ENCODE measurements around the gene CTNNAL1.

CTNNAL1 gene

DNA sequence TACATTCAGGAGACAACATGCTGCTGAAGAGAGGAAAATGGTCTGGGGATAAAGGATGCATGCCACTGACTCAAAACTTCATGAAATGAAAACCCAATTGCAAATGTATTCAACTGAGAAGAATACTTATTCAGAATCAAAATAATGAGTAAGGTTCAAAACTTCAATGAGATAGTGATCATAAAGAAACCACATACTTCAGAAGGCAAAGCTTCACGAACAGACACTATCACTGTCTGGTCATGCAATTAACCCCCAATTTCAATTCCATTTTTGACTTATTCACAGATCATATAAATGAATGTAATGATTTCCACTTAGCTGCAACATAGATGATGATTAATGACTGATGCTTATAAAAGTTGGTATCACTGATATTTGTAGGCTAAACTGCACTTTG is 33.0 kb upstream of the CTNNAL1 start:
- no peak for DNase-seq (ENCODE audit: insufficient read length, low spot score)
- FAIRE-seq: no peak
- TF ChIP-seq PAX5 (IDR thresholded peaks at IDR 0.05; ENCODE audit: insufficient read depth, low read length, severe bottlenecking) (no peak), POLR2A (IDR thresholded peaks at IDR 0.05; ENCODE audit: low read depth, low read length) (no peak), POU2F2 (IDR thresholded peaks at IDR 0.05; ENCODE audit: low read depth, low read length) (no peak), SPI1 (IDR thresholded peaks at IDR 0.05; ENCODE audit: low read depth, low read length) (no peak), TAF1 (IDR thresholded peaks at IDR 0.05; ENCODE audit: low read depth, low read length) (no peak), POLR2AphosphoS5 (IDR thresholded peaks at IDR 0.05; ENCODE audit: low read depth, low read length) (no peak)

GRCh38 chr9:109043578-109043977 is 30.3 kb upstream of the CTNNAL1 start:
- DNase-seq (ENCODE audit: insufficient read length, low spot score): no peak
- FAIRE-seq: no peak
- TF ChIP-seq POU2F2 (IDR thresholded peaks at IDR 0.05; ENCODE audit: low read depth, low read length): no peak
- TF ChIP-seq TAF1 (IDR thresholded peaks at IDR 0.05; ENCODE audit: low read depth, low read length): no peak
- TF ChIP-seq PAX5 (IDR thresholded peaks at IDR 0.05; ENCODE audit: insufficient read depth, low read length, severe bottlenecking): no peak
- no peak for TF ChIP-seq POLR2AphosphoS5 (IDR thresholded peaks at IDR 0.05; ENCODE audit: low read depth, low read length)
- no peak for TF ChIP-seq SPI1 (IDR thresholded peaks at IDR 0.05; ENCODE audit: low read depth, low read length)
- TF ChIP-seq POLR2A (IDR thresholded peaks at IDR 0.05; ENCODE audit: low read depth, low read length): no peak

DNA sequence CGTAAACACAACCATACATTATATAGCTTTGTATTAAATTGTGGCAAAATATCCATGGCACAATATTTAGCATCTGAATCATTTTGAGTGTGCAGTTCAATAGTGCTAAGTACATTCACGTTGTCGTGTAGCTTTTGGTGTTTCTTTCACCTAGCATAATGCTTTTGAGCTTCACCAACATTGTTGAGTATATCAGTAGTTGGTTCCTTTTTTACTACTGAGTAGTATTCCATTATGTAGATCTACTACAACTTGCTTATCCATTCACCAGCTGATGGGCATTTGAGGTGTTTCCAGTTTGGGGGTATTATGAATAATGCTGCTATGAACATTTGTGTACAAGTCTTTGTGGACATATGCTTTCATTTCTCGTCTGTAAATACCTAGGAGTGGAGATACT is 27.3 kb upstream of the CTNNAL1 start:
- no peak for DNase-seq (ENCODE audit: insufficient read length, low spot score)
- no peak for FAIRE-seq
- TF ChIP-seq SPI1 (IDR thresholded peaks at IDR 0.05; ENCODE audit: low read depth, low read length) (no peak), TAF1 (IDR thresholded peaks at IDR 0.05; ENCODE audit: low read depth, low read length) (no peak), PAX5 (IDR thresholded peaks at IDR 0.05; ENCODE audit: insufficient read depth, low read length, severe bottlenecking) (no peak), POLR2AphosphoS5 (IDR thresholded peaks at IDR 0.05; ENCODE audit: low read depth, low read length) (no peak), POLR2A (IDR thresholded peaks at IDR 0.05; ENCODE audit: low read depth, low read length) (no peak), POU2F2 (IDR thresholded peaks at IDR 0.05; ENCODE audit: low read depth, low read length) (no peak)

- FAIRE-seq: no peak
- no peak for TF ChIP-seq POLR2A (IDR thresholded peaks at IDR 0.05; ENCODE audit: low read depth, low read length)
Observed at GRCh38 chr9:109039539-109039938, 26.2 kb upstream of the CTNNAL1 start.

DNA sequence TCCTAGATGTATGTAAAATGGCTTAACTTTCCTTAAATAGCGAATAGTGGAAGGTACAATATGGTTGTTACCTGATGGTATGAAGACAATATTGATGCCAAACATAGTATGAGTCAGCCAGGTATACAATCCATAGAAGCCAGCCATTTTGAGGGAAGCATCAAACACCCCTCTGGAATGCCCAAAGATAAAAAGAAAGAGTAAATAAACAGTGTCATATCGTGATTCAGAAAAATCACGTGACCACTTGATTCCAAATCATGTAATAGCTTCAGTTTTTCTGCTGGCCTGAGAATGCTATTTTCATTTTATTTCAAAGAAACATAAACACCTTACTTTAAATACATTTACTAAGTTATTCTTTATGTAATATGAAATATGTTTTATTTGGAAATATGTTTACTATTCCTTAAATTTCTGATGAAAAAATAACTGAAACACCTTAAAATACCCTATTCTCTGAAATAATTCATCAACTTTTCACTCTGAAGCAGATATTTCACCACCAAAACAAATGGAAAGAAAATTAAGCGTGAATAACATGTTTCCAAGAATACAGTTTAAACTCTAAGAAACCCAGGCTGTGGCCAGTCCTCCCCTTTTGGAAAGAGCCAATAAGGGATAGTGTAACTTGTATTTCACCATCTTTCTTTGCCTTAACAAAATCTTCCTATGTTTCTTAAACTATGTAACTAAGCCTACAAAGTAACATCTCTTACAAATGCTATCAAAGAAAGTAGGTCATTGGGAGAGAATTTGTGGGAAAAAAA is 24.8 kb upstream of the CTNNAL1 start:
- TF ChIP-seq SPI1 (IDR thresholded peaks at IDR 0.05; ENCODE audit: low read depth, low read length): no peak
- no peak for TF ChIP-seq POU2F2 (IDR thresholded peaks at IDR 0.05; ENCODE audit: low read depth, low read length)
- no peak for TF ChIP-seq POLR2AphosphoS5 (IDR thresholded peaks at IDR 0.05; ENCODE audit: low read depth, low read length)

More at GRCh38 chr9:109039539-109039938, 26.2 kb upstream of the CTNNAL1 start:
- DNase-seq (ENCODE audit: insufficient read length, low spot score): no peak

GRCh38 chr9:109036744-109037680 is 23.7 kb upstream of the CTNNAL1 start:
- DNase-seq (ENCODE audit: insufficient read length, low spot score): no peak
- no peak for FAIRE-seq
- TF ChIP-seq TAF1 (IDR thresholded peaks at IDR 0.05; ENCODE audit: low read depth, low read length) (no peak), SPI1 (IDR thresholded peaks at IDR 0.05; ENCODE audit: low read depth, low read length) (no peak), POU2F2 (IDR thresholded peaks at IDR 0.05; ENCODE audit: low read depth, low read length) (no peak)

More for the DNA sequence above, 24.8 kb upstream of the CTNNAL1 start:
- no peak for DNase-seq (ENCODE audit: insufficient read length, low spot score)
- no peak for FAIRE-seq

GRCh38 chr9:109035684-109036423 is 22.6 kb upstream of the CTNNAL1 start:
- FAIRE-seq (no peak), DNase-seq (ENCODE audit: insufficient read length, low spot score) (no peak)
- TF ChIP-seq POLR2AphosphoS5 (IDR thresholded peaks at IDR 0.05; ENCODE audit: low read depth, low read length): no peak
- no peak for TF ChIP-seq TAF1 (IDR thresholded peaks at IDR 0.05; ENCODE audit: low read depth, low read length)
- TF ChIP-seq PAX5 (IDR thresholded peaks at IDR 0.05; ENCODE audit: insufficient read depth, low read length, severe bottlenecking): no peak
- no peak for TF ChIP-seq SPI1 (IDR thresholded peaks at IDR 0.05; ENCODE audit: low read depth, low read length)
- no peak for TF ChIP-seq POU2F2 (IDR thresholded peaks at IDR 0.05; ENCODE audit: low read depth, low read length)
- TF ChIP-seq POLR2A (IDR thresholded peaks at IDR 0.05; ENCODE audit: low read depth, low read length): no peak

GRCh38 chr9:109033941-109034700 is 20.8 kb upstream of the CTNNAL1 start:
- TF ChIP-seq SPI1 (IDR thresholded peaks at IDR 0.05; ENCODE audit: low read depth, low read length): no peak
- no peak for TF ChIP-seq POLR2AphosphoS5 (IDR thresholded peaks at IDR 0.05; ENCODE audit: low read depth, low read length)
- no peak for TF ChIP-seq POLR2A (IDR thresholded peaks at IDR 0.05; ENCODE audit: low read depth, low read length)
- TF ChIP-seq PAX5 (IDR thresholded peaks at IDR 0.05; ENCODE audit: insufficient read depth, low read length, severe bottlenecking): no peak
- TF ChIP-seq TAF1 (IDR thresholded peaks at IDR 0.05; ENCODE audit: low read depth, low read length): no peak
- TF ChIP-seq POU2F2 (IDR thresholded peaks at IDR 0.05; ENCODE audit: low read depth, low read length): no peak
- FAIRE-seq: no peak

DNA sequence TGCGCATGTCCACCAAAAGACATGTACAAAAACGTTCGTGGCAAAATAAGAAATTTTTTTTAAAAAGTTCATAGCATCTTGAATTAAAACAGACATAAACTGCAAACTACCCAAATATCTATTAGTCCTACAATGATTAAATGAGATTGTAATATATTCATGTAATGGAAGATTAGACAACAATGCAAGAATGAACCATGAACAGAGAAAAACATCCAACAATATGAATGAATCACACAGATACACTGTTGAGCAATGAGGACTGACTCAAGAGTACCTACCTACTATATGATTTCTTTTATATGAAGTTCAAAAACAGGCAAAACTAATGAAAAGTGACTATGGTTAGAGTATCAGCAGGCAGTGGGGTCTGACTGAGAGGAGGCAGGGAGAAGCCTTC is 17.9 kb upstream of the CTNNAL1 start:
- no peak for FAIRE-seq
- TF ChIP-seq POU2F2 (IDR thresholded peaks at IDR 0.05; ENCODE audit: low read depth, low read length) (no peak), SPI1 (IDR thresholded peaks at IDR 0.05; ENCODE audit: low read depth, low read length) (no peak), PAX5 (IDR thresholded peaks at IDR 0.05; ENCODE audit: insufficient read depth, low read length, severe bottlenecking) (no peak), TAF1 (IDR thresholded peaks at IDR 0.05; ENCODE audit: low read depth, low read length) (no peak)
- no peak for DNase-seq (ENCODE audit: insufficient read length, low spot score)

More at GRCh38 chr9:109033941-109034700, 20.8 kb upstream of the CTNNAL1 start:
- DNase-seq (ENCODE audit: insufficient read length, low spot score): no peak
